NCI-H1436 (cell line): ENCODE measurements around the gene NEDD4L.

Experiments
- DNase-seq: peaks from one replicate; lab custom pipeline; 2025; lab: John Stamatoyannopoulos, UW

Gene NEDD4L

DNA sequence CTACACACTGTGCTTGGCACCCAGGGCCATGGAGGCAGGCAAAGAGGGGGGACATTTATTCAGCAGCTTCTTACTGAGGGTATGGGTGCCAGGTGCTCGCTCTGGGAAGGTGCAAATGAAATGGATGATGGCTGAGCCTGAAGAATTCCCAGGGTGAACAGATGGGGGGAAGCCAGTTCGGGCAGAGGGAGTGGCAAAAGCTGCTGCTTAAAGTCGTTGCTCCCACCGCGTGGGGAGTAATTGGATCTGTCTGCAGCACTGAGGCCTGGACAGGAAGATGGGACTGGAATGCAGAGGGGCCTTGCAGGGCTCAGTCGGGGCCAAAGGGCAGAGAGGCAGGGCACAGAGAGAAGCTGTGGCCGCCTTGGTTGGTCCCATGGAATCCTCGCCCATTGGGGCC lies 51.2 kb downstream of the NEDD4L start:
- no peak for DNase-seq

DNA sequence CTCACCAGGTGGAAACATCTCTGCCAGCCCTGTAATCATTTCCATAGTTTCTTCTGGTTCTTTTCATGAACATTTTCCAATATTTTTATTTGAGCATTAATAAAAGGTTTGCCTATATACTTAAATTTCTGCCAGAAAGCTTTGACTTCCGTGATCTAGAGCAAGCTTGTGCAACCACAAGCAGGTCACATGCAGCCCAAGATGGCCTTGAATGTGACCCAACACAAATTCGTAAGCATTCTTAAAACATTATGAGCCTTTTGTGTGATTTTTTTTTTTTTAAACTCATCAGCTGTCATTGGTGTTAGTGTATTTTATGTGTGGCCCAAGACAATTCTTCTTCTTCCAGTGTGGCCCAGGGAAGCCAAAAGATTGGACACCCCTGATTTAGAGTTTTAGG lies 51.6 kb downstream of the NEDD4L start:
- DNase-seq = no peak

DNA sequence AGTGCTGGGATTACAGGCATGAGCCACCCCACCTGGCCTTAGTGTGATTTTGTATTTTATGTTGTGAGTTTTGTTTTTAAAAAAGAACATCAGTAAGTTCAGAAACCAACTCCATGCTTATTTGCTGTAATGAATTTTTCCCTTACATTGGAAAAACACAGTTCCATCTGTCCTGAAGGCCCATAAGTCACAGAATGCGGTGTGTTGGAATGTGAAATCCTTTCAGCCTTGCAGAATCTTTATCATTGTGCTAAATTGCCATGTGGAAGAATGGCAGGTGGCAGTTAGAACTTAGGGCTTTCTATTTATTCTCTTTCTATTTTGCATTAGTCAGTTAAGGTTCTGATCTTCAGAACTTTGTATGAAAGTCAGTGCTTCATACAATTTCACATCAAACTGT lies 52.6 kb downstream of the NEDD4L start:
- DNase-seq = no peak

DNA sequence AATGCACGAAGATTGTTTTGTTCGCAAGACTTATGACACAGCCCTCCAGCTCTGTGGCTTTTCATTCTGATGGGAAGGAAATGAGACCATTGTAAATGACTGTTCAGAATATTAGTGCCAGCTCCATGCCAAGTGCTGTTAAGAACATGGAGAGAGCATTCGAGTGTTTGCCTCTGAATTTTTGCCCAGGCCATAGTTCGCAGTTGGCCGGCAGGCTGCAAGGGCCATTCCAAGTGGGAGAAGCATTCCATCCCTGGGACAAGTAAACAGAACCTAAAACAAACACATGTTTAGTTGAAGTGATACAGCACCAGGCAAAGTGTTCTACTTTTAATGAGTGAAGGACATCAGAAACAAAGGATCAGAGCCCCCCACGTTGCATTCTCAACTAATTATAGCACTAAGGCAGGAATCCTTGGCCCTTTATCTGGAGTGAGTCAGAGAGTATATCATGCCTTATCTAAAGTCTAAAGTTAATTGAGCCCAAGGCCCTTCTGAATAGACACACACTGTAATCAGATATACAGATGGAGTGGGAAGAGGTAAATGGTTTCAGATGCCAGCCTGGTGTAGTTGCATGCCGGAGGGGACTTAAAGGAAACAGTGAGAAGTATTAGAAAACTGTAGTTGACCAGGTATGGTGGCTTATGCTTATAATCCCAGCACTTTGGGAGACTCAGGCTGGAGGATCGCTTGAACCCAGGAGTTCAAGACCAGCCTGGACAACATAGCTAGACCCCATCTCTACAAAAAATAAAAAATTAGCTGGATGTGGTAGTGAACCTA lies 53.3 kb downstream of the NEDD4L start:
- no peak for DNase-seq

DNA sequence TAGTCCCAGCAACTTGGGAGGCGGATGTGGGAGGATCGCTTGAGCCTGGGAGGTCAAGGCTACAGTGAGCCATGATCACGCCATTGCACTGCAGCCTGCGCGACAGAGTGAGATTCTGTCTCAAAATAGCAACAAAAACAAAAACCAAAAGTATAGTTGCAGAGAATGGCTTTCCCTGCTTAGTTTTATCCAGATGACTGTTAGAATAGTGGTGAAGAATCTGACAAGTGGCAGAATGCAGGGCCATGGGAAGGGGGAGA lies 53.8 kb downstream of the NEDD4L start:
- DNase-seq = no peak

DNA sequence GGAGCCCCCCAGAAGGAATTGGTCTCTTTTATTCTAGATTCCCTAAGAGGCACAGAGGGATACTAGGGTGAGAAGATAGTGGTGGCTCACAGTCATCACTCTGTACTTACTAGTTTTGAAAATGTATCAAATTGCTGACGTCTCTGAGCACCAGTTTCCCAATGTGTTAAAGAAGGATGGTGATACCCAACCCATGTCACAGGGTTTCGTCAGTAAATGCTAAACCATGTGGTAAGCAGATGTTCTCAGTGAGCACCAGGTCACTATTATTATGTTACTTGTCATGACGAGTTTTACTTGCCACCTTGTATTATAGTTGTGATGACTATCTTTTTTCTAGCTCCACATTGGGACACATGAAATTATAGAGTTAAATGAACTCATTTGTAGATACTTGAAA lies 54.7 kb downstream of the NEDD4L start:
- DNase-seq = no peak

DNA sequence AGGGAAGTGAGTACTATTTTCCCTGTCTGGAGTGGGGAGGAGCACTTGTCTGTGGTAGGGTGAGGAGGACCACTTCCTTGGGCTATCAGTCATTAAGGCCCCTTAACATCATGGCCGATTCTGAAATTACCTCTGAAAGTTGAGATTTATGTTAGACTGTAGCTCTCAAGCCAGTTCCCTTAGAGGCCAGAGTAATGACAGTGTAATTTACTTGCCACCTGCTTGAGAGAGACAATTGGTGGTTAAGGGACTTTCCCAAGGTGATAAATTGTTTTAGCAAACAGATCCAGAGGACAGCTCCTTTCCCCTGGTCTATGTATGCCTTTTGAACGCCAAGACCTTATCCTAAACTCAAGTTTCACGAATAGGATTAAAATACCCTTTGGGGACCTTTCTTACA lies 56.1 kb downstream of the NEDD4L start:
- DNase-seq = peak; percentile 45

DNA sequence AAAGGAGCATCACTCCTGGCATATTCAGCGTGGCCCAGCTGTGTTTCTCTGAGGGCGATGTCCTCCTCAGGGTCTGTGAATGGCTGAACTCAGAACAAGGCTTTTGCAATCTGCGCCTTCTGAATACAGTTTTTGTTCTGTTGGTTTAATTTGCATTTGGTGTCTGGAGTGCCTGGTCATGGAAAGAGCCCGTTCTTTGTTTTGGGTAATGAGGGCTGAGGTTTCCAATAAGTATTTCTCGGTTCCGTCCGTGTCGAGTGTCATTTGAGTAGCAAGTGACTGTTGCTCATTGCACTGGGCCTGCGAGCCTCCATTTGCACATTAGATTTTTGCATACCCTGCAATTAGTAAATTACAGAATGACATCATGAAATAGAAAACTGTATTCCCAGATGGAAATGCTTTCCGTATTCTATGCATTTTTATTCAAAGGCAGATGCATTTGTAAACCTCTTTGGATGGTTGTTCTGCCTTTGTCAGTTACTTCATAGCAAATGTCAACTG lies 57.3 kb downstream of the NEDD4L start:
- DNase-seq = peak; percentile 69

DNA sequence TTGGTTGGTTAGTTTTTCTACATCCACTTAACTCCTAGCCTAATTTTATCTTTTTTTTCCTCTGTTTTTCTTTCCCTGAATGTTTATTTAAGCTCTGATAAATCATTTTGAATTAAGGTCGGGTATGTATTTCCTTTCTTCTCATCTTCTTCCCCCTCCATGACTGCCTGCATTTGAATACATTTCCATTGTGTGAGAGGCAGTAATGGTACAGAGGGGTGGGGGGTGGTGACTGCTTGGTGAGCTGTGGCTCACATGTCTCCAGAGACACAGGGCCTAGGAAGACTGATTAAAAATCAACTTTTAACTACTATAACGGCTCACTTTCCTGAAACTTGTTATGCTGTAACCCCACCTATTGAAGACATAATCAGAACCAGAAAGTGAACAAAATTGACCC lies 58.0 kb downstream of the NEDD4L start:
- peak; percentile 43 for DNase-seq

DNA sequence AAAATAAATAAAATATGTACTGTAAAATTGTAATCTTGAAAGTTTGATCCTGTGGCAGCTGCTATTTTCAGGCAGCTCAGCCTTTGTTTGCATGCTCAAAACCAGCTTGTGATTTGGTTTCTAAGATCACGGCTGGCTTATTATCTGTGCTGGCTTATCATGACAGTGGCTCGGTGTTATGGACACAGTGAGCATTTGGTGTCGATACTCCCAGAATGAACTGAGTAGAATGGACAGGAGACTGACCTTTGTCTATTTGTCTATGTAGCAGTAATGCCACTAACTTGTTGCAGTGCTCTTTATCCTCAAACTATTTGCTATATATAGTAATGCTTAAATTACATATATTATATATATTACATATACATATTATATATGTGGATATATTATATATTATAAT lies 58.8 kb downstream of the NEDD4L start:
- no peak for DNase-seq

DNA sequence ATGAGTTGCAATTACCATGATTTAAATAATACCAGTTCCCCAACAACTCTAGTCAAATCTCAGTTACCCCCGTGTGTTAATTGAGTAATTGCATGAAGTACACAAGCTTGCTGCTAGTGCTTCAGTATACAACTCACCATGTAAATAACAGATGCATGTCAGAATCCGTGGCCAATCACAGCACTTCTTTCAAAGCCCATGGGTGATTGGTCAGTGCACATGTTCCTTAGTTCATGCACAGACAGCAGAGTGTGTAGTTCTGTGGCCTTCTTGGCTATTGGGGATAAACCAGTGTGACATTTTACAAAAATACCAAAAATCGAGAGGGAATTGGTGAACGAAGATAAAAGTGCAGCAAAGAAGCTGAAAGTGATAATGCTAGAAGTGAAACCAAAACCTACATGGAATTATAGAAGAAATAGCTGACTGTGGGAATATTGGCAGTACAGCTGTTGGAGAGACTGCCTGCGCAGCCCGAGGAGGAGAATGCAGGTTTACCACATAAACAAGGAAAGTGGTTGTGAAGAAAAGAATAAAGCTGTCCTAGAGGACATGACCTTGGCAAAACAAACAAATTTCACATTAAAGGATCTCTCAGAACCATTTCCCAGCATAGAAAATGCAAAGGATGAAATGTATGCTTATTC lies 59.4 kb downstream of the NEDD4L start:
- DNase-seq = no peak

DNA sequence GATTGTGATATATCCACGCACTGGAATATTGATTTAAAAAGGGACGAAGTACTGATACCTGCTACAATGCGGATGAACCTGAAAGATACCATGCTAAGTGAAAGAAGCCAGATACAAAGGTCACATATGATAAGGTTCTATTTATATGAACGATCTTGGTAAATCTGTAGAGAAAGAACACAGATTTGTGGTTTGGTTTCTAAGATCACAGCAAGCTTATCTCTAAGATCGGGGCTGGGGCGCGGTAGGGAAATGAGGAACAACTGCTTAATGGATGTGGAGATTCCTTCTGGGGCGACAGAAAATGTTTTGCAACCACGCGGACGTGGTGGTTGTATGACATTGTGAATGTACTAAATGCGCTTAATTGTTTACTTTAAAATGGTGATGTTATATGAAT lies 60.1 kb downstream of the NEDD4L start:
- no peak for DNase-seq

DNA sequence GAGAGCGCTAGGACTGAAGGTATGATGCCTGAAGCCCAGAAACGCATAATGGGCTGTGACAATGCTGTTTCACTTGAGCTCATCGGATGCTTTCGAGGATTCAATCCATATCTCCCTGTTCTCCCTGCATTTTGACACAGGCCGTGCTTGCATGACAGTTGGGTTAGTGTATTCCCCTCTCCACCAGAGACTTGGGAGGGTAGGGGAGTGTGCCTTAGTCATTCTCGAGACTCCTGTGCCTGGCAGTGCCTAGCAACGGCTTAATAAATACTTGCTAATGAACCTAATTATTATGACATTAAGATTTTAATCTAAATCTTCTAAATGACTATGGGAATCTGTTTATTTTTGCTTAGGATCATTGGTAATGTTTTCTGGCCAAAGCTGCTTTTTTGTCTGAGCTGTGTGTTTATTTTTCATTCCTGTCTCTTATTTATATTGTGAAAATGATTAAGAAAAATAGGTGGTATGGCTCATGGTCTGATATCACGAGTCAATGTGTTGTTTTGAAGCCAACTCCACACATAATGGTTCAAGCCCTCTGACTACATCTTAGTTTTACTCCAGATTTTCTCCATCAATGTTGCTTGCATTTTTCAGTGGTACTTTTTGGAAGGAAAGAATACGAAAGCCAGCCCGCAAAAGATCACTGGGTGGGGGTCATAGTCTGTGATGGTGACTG lies 61.3 kb downstream of the NEDD4L start:
- no peak for DNase-seq

DNA sequence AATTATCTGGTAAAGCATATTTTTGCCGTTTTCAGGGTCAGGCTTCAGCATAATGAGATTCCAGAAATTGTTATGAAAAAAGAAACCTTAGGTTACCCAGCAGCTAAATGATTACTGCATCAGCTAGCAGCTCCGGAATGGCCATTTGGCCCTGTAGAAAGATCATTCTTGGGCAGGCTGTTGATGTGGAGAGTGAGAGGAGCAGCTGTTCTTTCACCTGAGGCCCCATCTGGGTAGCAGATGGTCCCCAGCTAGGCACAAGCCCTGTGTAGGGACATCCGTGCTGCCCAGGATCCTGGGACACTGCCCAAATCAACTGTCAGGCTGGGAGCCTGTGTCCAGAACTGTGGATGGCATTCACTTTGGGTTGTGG lies 61.8 kb downstream of the NEDD4L start:
- DNase-seq = no peak

DNA sequence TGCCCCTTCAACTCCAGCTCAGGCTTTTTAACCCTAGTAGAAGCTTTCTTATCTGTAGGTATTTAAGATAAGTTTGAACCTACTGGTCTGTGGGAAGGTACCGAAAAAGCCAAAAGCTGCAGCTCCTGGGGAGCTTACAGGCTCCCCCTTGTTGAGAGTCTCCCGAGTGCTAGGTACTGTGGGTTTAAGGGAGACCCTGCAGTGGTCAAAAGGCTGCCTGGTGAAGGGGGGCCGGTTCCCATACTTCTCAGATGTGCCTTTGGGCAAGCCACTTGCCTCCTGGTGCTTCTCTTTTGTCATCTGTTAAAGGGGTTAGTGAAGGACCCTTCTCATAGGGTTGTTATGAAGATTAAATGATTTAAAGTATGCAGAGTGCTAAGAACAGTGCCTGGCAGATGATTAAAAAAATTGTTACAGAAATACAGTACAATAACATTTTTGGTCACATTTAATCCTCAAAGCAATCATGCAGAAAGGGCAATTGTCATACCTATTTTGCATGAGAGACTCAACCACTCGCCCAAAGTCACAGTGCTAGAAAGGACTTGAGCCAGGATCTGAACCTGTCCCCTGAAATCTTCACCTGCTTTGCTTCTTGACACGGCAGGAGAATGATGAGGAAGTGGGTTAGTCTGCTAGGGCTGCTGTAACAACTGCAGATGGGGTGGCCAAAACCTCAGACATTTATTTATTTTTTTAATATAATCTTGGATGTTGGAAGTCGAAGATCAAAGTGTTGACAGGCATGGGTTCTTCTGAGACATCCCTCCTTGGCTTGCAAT lies 62.5 kb downstream of the NEDD4L start:
- no peak for DNase-seq

DNA sequence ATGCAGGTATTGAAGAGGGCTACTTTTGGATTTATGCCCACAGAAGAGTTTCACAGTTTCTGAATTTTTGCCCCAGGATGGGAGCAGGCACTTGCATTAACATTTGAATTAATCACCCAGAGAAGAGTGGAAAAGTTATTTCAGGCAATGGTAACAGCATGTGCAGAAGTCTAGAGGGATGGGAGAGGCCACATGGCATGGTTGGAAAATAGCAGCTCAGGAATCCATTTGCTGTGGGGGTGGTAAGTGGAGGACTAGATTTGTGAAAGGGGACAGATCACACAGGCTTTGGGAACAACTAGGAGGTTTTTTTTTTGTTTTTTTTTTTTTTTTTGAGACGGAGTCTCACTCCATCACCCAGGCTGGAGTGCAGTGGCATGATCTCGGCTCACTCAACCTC lies 65.2 kb downstream of the NEDD4L start:
- no peak for DNase-seq

DNA sequence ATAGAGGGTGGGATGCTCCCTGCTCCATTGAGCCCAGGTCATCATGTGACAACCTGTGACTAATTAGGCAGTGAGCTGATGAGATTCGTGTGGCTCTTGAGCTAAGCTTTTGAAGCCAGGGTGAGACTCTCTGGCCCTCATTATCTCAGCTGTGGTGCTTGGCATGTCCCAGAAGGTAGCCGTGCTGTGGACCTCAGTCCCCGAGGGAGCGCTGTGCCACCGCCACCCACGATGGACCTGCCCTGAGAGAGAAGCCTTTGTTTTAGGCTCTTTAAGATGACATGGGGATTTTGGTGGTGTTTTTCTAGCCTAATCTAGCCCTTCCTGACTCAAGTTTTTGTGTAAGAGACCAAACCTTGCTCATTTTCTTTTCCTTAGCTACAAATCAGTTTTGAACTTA lies 66.4 kb downstream of the NEDD4L start:
- no peak for DNase-seq

DNA sequence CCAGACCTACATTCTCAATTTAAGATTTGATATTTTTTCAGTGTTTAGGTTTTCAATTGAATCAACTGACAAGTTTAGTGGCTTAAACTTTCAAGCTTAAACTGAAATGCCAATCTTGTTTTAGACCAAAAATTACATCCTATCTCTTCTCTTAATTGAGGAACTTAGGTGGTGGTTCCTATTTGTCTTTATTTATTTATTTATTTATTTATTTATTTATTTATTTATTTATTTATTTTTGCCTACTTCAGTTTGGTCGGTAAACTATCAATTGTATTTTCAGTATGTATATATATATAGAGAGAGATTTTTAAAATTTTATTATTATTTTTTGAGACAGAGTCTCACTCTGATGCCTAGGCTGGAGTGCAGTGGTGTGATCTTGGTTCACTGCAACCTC lies 68.1 kb downstream of the NEDD4L start:
- no peak for DNase-seq

DNA sequence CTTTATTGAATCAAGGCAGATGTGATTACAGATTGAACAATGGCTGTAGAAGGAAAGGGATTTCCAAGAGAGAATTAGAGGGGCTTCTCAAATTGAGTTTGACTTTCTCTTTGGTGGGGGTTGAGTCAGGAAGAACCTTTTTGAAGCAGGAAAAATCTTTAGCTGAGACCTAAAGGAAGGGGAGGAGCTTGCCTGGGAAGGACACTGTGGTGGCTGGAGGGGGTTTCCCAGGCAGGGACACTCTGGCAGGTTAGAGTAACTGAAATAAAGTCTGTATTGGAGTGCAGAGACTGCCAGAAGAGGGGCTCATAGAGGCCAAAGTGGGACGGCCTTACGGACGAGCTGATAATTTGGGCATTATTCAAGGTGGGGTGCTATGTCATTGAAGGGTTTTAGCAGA lies 69.3 kb downstream of the NEDD4L start:
- no peak for DNase-seq

DNA sequence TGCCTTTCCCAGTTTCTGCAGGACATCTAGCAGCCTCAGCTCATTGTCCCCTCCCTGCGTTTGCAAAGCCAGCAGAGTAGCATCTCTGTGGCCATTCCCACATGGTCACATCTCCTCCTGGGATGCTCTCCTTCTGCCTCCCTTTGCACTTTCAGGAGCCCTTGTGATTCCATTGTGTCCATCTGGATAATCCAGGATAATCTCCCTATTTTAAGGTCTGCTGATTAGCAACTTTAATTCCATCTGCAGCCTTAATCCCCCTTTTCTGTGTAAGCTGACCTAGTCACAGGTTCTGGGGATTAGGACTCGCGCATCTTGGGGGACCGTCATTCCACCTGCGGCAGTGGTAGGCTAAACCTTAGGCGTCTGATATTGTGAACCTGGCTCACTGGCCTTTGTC lies 70.7 kb downstream of the NEDD4L start:
- DNase-seq = no peak

DNA sequence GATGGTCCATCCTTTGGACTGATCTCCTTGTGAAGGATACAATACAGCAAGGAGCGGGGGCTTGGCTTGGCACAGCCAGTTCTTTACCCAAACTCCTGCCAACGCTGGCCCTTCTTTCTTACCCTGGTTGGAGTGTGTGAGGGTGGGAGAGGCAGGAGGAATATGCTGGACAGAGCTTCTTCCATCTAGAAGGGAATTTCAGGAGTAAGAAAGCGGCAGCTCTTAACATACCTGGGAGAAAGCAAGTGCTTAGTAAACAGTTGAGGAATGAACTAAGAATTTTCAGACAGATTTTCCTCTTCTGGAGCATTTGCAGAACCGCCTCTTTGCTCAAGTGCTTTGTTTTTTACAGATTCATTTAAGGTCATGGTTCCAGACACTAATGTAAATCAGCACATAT lies 72.8 kb downstream of the NEDD4L start:
- DNase-seq = no peak

DNA sequence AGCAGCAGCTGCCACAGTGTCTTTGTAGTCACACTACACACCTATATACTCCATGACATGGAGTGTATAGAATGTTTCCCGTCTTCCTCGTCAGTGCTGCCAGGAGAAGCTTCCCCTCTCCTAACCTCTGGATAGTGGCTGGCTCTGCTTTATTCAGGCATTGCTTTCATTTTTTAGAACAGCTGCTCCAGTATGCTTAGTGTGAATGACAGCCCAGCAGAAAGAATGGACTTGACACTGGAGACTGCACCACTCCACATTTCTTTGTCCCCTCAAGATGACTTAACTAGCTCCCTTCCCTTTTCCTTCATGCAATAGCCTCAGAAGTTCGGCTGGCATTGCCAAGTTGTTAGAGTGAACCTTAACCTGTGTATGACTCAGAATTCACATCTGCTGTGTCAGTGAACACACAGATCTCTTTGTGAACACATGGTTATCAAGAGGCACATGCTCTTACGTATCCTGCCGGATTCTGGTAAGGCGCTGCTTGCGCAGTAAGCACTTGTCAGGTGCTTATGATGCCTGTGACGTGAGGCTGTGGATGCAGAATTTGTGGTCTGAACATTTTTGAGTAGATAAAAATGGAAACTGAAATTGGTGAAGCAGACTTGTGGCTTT lies 73.9 kb downstream of the NEDD4L start:
- DNase-seq = peak; percentile 35
